Measurements from ENCODE around the gene RAP1GAP. TPM values are rescaled to one million over a fixed set of nuclear protein-coding genes. Genes with fewer than 3 reads are reported as not detected.

Gene RAP1GAP
- total and polyA plus RNA-seq, 9 of the 15 experiments (the other 6 are each of a cell fraction or from before 2014, with no cell fraction given) = 0.29 to 30.2 (median 19.2) TPM

DNA sequence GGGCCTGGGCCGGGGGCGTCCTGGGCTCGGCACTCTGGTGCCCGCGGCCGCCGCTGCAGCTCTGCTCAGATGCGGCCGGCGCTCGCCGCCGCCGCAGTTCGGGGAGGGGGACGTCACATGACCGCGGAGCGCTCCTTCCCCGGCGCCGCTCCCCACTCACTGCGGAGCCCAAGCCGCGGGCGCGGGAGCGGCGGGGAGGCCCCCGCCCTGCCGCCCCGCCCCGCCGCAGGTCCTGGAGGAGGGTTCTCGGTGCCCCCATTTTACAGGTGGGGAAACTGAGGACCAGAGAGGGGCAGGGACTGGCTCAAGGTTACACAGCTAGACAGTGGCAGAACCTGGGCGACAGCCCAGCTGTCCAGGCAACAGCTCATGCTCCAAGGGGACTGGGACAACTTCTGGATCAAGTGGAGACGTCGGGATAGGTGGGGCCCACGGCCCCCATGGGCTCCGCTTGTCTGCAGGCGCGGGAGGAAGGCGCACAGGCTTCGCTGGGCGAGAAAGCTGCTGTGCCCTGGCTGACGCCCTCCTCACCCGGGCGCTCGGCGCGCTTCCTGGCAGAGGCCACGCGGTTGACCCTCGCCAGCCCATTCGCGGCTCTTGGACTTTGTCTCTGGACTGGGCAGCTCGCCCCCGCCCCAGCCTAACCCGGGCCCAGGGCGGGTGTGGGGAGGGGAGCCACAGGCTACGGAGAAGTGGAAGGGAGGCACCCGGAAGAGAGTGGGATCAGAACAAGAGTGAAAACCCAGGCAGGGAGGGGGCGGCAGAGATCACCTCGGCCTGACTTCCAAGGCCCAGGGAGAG, at the start of gene RAP1GAP (continued):
- TF ChIP-seq, protein P1, sequence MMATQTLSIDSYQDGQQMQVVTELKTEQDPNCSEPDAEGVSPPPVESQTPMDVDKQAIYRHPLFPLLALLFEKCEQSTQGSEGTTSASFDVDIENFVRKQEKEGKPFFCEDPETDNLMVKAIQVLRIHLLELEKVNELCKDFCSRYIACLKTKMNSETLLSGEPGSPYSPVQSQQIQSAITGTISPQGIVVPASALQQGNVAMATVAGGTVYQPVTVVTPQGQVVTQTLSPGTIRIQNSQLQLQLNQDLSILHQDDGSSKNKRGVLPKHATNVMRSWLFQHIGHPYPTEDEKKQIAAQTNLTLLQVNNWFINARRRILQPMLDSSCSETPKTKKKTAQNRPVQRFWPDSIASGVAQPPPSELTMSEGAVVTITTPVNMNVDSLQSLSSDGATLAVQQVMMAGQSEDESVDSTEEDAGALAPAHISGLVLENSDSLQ (IDR thresholded peaks at IDR 0.05) = no peak
- TF ChIP-seq MEF2A (IDR thresholded peaks at IDR 0.05; ENCODE audit: control insufficient read depth, low read depth, low read length) (no peak), KDM4B (IDR thresholded peaks at IDR 0.05; ENCODE audit: borderline replicate concordance in 2 of 2, low read depth in 1 of 2) (no peak), RHOXF2B (CRISPR knock-in tag; conservative IDR thresholded peaks at IDR 0.05) (no peak), SAFB (IDR thresholded peaks at IDR 0.05; ENCODE audit: borderline replicate concordance, low read depth, low read length) (0 out of 2 replicates have a peak, but pooled peaks have one; percentile 53), ZNF140 (CRISPR knock-in tag; IDR thresholded peaks at IDR 0.05) (no peak), SOX6 (IDR thresholded peaks at IDR 0.05) (0 out of 2 replicates have a peak, but pooled peaks have one; percentile 16), BRD4 (IDR thresholded peaks at IDR 0.05) (peak; percentile 75; the same call in 1 of the 2 replicates), HMG20A (CRISPR knock-in tag; conservative IDR thresholded peaks at IDR 0.05) (no peak), HSF4 (CRISPR knock-in tag; IDR thresholded peaks at IDR 0.05; ENCODE audit: borderline replicate concordance) (no peak)
- TF ChIP-seq, protein P2, sequence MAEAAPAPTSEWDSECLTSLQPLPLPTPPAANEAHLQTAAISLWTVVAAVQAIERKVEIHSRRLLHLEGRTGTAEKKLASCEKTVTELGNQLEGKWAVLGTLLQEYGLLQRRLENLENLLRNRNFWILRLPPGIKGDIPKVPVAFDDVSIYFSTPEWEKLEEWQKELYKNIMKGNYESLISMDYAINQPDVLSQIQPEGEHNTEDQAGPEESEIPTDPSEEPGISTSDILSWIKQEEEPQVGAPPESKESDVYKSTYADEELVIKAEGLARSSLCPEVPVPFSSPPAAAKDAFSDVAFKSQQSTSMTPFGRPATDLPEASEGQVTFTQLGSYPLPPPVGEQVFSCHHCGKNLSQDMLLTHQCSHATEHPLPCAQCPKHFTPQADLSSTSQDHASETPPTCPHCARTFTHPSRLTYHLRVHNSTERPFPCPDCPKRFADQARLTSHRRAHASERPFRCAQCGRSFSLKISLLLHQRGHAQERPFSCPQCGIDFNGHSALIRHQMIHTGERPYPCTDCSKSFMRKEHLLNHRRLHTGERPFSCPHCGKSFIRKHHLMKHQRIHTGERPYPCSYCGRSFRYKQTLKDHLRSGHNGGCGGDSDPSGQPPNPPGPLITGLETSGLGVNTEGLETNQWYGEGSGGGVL (CRISPR knock-in tag; IDR thresholded peaks at IDR 0.05) = no peak
- TF ChIP-seq, protein P3, sequence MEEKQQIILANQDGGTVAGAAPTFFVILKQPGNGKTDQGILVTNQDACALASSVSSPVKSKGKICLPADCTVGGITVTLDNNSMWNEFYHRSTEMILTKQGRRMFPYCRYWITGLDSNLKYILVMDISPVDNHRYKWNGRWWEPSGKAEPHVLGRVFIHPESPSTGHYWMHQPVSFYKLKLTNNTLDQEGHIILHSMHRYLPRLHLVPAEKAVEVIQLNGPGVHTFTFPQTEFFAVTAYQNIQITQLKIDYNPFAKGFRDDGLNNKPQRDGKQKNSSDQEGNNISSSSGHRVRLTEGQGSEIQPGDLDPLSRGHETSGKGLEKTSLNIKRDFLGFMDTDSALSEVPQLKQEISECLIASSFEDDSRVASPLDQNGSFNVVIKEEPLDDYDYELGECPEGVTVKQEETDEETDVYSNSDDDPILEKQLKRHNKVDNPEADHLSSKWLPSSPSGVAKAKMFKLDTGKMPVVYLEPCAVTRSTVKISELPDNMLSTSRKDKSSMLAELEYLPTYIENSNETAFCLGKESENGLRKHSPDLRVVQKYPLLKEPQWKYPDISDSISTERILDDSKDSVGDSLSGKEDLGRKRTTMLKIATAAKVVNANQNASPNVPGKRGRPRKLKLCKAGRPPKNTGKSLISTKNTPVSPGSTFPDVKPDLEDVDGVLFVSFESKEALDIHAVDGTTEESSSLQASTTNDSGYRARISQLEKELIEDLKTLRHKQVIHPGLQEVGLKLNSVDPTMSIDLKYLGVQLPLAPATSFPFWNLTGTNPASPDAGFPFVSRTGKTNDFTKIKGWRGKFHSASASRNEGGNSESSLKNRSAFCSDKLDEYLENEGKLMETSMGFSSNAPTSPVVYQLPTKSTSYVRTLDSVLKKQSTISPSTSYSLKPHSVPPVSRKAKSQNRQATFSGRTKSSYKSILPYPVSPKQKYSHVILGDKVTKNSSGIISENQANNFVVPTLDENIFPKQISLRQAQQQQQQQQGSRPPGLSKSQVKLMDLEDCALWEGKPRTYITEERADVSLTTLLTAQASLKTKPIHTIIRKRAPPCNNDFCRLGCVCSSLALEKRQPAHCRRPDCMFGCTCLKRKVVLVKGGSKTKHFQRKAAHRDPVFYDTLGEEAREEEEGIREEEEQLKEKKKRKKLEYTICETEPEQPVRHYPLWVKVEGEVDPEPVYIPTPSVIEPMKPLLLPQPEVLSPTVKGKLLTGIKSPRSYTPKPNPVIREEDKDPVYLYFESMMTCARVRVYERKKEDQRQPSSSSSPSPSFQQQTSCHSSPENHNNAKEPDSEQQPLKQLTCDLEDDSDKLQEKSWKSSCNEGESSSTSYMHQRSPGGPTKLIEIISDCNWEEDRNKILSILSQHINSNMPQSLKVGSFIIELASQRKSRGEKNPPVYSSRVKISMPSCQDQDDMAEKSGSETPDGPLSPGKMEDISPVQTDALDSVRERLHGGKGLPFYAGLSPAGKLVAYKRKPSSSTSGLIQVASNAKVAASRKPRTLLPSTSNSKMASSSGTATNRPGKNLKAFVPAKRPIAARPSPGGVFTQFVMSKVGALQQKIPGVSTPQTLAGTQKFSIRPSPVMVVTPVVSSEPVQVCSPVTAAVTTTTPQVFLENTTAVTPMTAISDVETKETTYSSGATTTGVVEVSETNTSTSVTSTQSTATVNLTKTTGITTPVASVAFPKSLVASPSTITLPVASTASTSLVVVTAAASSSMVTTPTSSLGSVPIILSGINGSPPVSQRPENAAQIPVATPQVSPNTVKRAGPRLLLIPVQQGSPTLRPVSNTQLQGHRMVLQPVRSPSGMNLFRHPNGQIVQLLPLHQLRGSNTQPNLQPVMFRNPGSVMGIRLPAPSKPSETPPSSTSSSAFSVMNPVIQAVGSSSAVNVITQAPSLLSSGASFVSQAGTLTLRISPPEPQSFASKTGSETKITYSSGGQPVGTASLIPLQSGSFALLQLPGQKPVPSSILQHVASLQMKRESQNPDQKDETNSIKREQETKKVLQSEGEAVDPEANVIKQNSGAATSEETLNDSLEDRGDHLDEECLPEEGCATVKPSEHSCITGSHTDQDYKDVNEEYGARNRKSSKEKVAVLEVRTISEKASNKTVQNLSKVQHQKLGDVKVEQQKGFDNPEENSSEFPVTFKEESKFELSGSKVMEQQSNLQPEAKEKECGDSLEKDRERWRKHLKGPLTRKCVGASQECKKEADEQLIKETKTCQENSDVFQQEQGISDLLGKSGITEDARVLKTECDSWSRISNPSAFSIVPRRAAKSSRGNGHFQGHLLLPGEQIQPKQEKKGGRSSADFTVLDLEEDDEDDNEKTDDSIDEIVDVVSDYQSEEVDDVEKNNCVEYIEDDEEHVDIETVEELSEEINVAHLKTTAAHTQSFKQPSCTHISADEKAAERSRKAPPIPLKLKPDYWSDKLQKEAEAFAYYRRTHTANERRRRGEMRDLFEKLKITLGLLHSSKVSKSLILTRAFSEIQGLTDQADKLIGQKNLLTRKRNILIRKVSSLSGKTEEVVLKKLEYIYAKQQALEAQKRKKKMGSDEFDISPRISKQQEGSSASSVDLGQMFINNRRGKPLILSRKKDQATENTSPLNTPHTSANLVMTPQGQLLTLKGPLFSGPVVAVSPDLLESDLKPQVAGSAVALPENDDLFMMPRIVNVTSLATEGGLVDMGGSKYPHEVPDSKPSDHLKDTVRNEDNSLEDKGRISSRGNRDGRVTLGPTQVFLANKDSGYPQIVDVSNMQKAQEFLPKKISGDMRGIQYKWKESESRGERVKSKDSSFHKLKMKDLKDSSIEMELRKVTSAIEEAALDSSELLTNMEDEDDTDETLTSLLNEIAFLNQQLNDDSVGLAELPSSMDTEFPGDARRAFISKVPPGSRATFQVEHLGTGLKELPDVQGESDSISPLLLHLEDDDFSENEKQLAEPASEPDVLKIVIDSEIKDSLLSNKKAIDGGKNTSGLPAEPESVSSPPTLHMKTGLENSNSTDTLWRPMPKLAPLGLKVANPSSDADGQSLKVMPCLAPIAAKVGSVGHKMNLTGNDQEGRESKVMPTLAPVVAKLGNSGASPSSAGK (IDR thresholded peaks at IDR 0.05) = peak; percentile 82

All from K562 (cell line).